Neural cell (in vitro differentiated cells): ENCODE data around the gene CDH4. TPM values are rescaled to one million over a fixed set of nuclear protein-coding genes. Genes with fewer than 3 reads are reported as not detected.

Source experiments
- H2AFZ ChIP-seq: fragments of 200-600, 300-800 bp; sonication (generic), shearing (Covaris generic); 2 replicates; pipeline ENCODE4 v1.6.0; 2014; ENCODE audit warnings: low read depth, mild to moderate bottlenecking, antibody characterized with exemption, low read length, moderate library complexity
- H3F3A ChIP-seq: fragments of 200-600 bp; shearing (Covaris generic); 2 replicates; pipeline ENCODE4 v1.6.1; 2016; ENCODE audit warnings: mild to moderate bottlenecking, moderate library complexity, mixed read lengths, antibody characterized with exemption, low read length; ENCODE audit not compliant: insufficient read depth, poor library complexity, severe bottlenecking
- H3K27ac ChIP-seq: fragments of 200-600, 300-800 bp; sonication (generic), shearing (Covaris generic); 2 replicates; pipeline ENCODE4 v1.5.1; 2014; ENCODE audit warnings: mild to moderate bottlenecking, low read length, moderate library complexity
- H3K27me3 ChIP-seq: fragments of 300-800, 200-600 bp; sonication (generic), shearing (Covaris generic); 2 replicates; pipeline ENCODE4 v1.6.0; 2014; ENCODE audit warnings: mild to moderate bottlenecking, low read depth, low read length, moderate library complexity; ENCODE audit not compliant: insufficient read depth
- H3K36me3 ChIP-seq: fragments of 300-800, 200-600 bp; sonication (generic), shearing (Covaris generic); 2 replicates; pipeline ENCODE4 v1.5.1; 2014; ENCODE audit warnings: mild to moderate bottlenecking, antibody characterized with exemption, low read length, moderate library complexity; ENCODE audit not compliant: insufficient read depth
- H3K4me2 ChIP-seq: fragments of 300-800, 200-600 bp; sonication (generic), shearing (Covaris generic); 2 replicates; pipeline ENCODE4 v1.6.0; 2014; ENCODE audit warnings: mild to moderate bottlenecking, low read length
- H3K4me3 ChIP-seq: fragments of 300-800, 200-600 bp; sonication (generic), shearing (Covaris generic); 2 replicates; pipeline ENCODE4 v1.5.1; 2014; ENCODE audit warnings: mild to moderate bottlenecking, low read length, moderate library complexity
- H3K79me2 ChIP-seq: fragments of 200-600 bp; shearing (Covaris generic); replicated peaks from 2 replicates; pipeline ENCODE4 v1.6.0; 2014; ENCODE audit warnings: mild to moderate bottlenecking, low read length, moderate library complexity; ENCODE audit not compliant: insufficient read depth
- H3K9ac ChIP-seq: fragments of 300-800, 200-600 bp; sonication (generic), shearing (Covaris generic); 2 replicates; pipeline ENCODE4 v1.6.1; 2016; ENCODE audit warnings: mild to moderate bottlenecking, low read length, mixed read lengths
- H3K9me2 ChIP-seq: fragments of 200-600 bp; shearing (Covaris generic); 2 replicates; pipeline ENCODE4 v1.6.1; 2016; ENCODE audit warnings: mild to moderate bottlenecking, low read length, mixed read lengths; ENCODE audit not compliant: insufficient read depth
- H3K9me3 ChIP-seq: fragments of 200-600, 300-800 bp; sonication (generic), shearing (Covaris generic); 2 replicates; pipeline ENCODE4 v1.6.1; 2016; ENCODE audit warnings: mild to moderate bottlenecking, mixed run types, low read length, moderate library complexity, mixed read lengths
- H4K20me1 ChIP-seq: fragments of 200-600 bp; shearing (Covaris generic); 2 replicates; pipeline ENCODE4 v1.6.1; 2016; ENCODE audit warnings: mild to moderate bottlenecking, mixed run types; ENCODE audit not compliant: insufficient read depth
- EP300 ChIP-seq: fragments of 450-650 bp; conservative IDR thresholded peaks from 2 replicates; pipeline ENCODE4 v1.6.1; 2014; ENCODE audit warnings: antibody characterized with exemption, mild to moderate bottlenecking, moderate library complexity; ENCODE audit not compliant: poor library complexity, severe bottlenecking
- EZH2 ChIP-seq: fragments of 200-600, 300-800 bp; shearing (Covaris generic), sonication (generic); IDR thresholded peaks from 2 replicates; pipeline ENCODE4 v1.6.1; 2014; ENCODE audit warnings: antibody characterized with exemption, low read length, borderline replicate concordance, mild to moderate bottlenecking; ENCODE audit not compliant: insufficient read depth, poor library complexity, severe bottlenecking
- MXI1 ChIP-seq: fragments of 450-650 bp; conservative IDR thresholded peaks from 2 replicates; pipeline ENCODE4 v1.6.1; 2014; ENCODE audit warnings: antibody characterized with exemption, mild to moderate bottlenecking; ENCODE audit not compliant: poor library complexity, severe bottlenecking
- POLR2AphosphoS5 ChIP-seq: IDR thresholded peaks from 2 replicates; pipeline ENCODE4 v1.6.1; 2012
- RAD21 ChIP-seq: fragments of 450-650 bp; conservative IDR thresholded peaks from 2 replicates; pipeline ENCODE4 v1.6.1; 2014; ENCODE audit warnings: antibody characterized with exemption, mild to moderate bottlenecking, moderate library complexity
- SMC3 ChIP-seq: fragments of 450-650 bp; conservative IDR thresholded peaks from 2 replicates; pipeline ENCODE4 v1.6.1; 2014; ENCODE audit warnings: antibody characterized with exemption, mild to moderate bottlenecking, moderate library complexity; ENCODE audit not compliant: poor library complexity
- TAF1 ChIP-seq: IDR thresholded peaks from 2 replicates; pipeline ENCODE4 v1.6.1; 2012; ENCODE audit warnings: low read depth
- polyA minus RNA-seq: library from RNA; depleted of rRNA, polyadenylated mRNA; stranded (reverse); fragments of >200 nt; gene quantifications from 2 replicates; pipeline ENCODE4 v1.2.3, GENCODE V29; 2014
- polyA plus RNA-seq: library from polyadenylated mRNA; depleted of rRNA; stranded (reverse); fragments of >200 nt; gene quantifications from 2 replicates; pipeline ENCODE4 v1.2.3, GENCODE V29; 2014
- TF ChIP-seq, protein P1 (sequence below): fragments of 450-650 bp; IDR thresholded peaks from 2 replicates; pipeline ENCODE4 v1.5.1; 2014; ENCODE audit warnings: antibody characterized with exemption, mild to moderate bottlenecking, moderate library complexity; ENCODE audit not compliant: poor library complexity, severe bottlenecking
- TF ChIP-seq, protein P2 (sequence below): IDR thresholded peaks from 2 replicates; pipeline ENCODE4 v1.6.1; 2012; ENCODE audit warnings: borderline replicate concordance

CDH4 gene
- polyA plus RNA-seq = 24.6 and 32.0 TPM in 2 replicates
- polyA minus RNA-seq = 72.0 and 80.8 TPM in 2 replicates

DNA sequence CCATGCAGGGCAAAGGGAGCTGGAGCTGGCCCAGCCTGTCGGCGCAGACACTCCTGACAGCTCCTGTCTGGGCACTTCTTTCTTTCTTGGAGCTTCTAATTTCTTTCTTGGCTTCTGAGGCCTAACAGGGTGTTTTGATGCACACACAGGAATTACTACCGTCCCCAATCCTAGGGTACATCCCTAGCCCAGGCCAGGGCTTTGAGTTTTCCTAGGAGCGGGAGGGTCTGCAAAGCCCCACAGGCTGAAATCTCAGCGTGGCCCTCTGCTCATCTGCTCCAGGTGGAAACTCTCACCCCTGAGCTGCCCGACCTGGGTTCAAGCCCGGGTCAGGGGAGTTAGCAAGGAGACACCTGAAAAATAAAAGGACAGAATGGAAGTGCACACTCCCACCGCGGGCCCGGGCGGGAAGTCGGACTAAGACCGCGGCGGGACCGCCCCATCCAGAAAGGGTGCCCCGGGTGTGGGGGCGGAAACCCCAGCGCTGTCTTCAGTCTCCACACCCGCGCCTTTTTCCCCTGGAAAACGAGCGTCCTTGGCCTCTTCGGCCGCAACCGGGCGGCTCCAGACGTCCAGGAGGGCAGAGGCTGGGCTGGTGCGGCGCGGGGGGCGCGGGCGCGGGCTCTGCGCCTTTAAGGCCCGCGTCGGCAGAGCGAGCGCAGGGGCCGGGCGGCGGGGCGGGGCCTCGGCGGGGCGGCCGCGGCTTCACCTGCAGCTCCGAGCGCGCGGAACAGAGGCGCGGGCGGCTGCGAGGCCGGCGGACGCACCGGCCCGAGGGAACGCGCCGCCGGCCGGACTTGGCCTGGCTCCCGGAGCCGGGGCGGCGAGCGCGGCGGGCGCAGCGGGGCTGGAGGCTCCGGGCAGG is at the start of gene CDH4:
TSS of gene CDH4 (plus strand) at position 733 of the 865 bp plus-strand sequence.
- TF ChIP-seq MXI1 (no peak), POLR2AphosphoS5 (peak; percentile 10), RAD21 (peak; percentile 29), TAF1 (no peak), SMC3 (peak; percentile 29)
- TF ChIP-seq, protein P1, sequence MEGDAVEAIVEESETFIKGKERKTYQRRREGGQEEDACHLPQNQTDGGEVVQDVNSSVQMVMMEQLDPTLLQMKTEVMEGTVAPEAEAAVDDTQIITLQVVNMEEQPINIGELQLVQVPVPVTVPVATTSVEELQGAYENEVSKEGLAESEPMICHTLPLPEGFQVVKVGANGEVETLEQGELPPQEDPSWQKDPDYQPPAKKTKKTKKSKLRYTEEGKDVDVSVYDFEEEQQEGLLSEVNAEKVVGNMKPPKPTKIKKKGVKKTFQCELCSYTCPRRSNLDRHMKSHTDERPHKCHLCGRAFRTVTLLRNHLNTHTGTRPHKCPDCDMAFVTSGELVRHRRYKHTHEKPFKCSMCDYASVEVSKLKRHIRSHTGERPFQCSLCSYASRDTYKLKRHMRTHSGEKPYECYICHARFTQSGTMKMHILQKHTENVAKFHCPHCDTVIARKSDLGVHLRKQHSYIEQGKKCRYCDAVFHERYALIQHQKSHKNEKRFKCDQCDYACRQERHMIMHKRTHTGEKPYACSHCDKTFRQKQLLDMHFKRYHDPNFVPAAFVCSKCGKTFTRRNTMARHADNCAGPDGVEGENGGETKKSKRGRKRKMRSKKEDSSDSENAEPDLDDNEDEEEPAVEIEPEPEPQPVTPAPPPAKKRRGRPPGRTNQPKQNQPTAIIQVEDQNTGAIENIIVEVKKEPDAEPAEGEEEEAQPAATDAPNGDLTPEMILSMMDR = no peak
- TF ChIP-seq, protein P2, sequence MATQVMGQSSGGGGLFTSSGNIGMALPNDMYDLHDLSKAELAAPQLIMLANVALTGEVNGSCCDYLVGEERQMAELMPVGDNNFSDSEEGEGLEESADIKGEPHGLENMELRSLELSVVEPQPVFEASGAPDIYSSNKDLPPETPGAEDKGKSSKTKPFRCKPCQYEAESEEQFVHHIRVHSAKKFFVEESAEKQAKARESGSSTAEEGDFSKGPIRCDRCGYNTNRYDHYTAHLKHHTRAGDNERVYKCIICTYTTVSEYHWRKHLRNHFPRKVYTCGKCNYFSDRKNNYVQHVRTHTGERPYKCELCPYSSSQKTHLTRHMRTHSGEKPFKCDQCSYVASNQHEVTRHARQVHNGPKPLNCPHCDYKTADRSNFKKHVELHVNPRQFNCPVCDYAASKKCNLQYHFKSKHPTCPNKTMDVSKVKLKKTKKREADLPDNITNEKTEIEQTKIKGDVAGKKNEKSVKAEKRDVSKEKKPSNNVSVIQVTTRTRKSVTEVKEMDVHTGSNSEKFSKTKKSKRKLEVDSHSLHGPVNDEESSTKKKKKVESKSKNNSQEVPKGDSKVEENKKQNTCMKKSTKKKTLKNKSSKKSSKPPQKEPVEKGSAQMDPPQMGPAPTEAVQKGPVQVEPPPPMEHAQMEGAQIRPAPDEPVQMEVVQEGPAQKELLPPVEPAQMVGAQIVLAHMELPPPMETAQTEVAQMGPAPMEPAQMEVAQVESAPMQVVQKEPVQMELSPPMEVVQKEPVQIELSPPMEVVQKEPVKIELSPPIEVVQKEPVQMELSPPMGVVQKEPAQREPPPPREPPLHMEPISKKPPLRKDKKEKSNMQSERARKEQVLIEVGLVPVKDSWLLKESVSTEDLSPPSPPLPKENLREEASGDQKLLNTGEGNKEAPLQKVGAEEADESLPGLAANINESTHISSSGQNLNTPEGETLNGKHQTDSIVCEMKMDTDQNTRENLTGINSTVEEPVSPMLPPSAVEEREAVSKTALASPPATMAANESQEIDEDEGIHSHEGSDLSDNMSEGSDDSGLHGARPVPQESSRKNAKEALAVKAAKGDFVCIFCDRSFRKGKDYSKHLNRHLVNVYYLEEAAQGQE = no peak
- H3K9me3 ChIP-seq = no peaks in the 10 kb centered on the region
- H3F3A ChIP-seq = no peaks in the 10 kb centered on the region
- H3K36me3 ChIP-seq = no peaks in the 10 kb centered on the region
- H2AFZ ChIP-seq = no peak within 1 kb of the TSS
- peak within 1 kb of the TSS; percentile 78 for H3K9ac ChIP-seq
- no peak within 1 kb of the TSS for H3K27ac ChIP-seq
- H3K4me2 ChIP-seq = peak within 1 kb of the TSS; percentile 55
- peaks cover 31% of the 10 kb centered on the region for H3K79me2 ChIP-seq
- no peaks in the 10 kb centered on the region for H3K9me2 ChIP-seq
- H3K4me3 ChIP-seq = peak within 1 kb of the TSS; percentile 78
- H3K27me3 ChIP-seq = peaks cover 6% of the 10 kb centered on the region
- peaks cover 3% of the 10 kb centered on the region for H4K20me1 ChIP-seq

DNA sequence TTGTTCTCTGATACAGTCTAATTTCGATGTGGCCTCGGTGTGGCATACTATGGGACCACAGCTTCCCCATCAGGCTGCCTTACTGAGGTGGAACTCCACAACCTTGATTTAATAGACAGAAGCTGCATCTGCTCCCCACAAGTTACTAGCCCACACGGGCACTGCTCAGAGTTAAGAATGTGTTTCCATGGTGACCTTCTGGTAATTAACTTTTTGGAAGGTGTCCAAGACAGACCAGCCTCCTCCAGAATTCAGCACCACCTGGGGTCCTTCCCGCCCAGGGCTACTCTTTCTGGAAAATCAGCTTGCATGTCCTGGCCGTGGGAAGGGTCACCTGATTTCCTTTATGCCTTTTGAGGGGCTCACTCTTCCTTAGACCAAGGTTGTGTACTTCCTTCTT is 48.7 kb upstream of the CDH4 start:
- no peaks in the 10 kb centered on the region for H3K27me3 ChIP-seq

More for the DNA sequence above, 48.7 kb upstream of the CDH4 start:
- Histone ChIP-seq H2AFZ (no peak overlapping the region), H3K27ac (no peak overlapping the region), H3K9ac (no peak overlapping the region), H3F3A (no peaks in the 10 kb centered on the region), H3K4me3 (no peak overlapping the region), H3K36me3 (no peaks in the 10 kb centered on the region), H3K9me3 (no peaks in the 10 kb centered on the region), H3K4me2 (no peak overlapping the region), H3K79me2 (no peaks in the 10 kb centered on the region), H4K20me1 (no peaks in the 10 kb centered on the region), H3K9me2 (no peaks in the 10 kb centered on the region)
- TF ChIP-seq EZH2 (no peak), RAD21 (no peak), POLR2AphosphoS5 (no peak), SMC3 (no peak), TAF1 (no peak), MXI1 (no peak), EP300 (no peak)
- TF ChIP-seq, protein P1 = no peak
- TF ChIP-seq, protein P2 = no peak
